B cell (primary cell): ENCODE results near the gene BICDL1. TPM values are rescaled to one million over a fixed set of nuclear protein-coding genes. Genes with fewer than 3 reads are reported as not detected.

ENCODE experiments used
- ATAC-seq: fragments of 200-7000 bp; cut with Tn5 transposase; one replicate; pipeline ENCODE4 v1.10.0; 2021; ENCODE audit warnings: low read depth, mild to moderate bottlenecking, moderate number of reproducible peaks, moderate library complexity
- CTCF ChIA-PET: fragments of 350-600 bp; sonication (Branson Sonifier 250); formaldehyde crosslinking; loops from one replicate; lab custom pipeline; 2021; ENCODE audit warnings: antibody characterized with exemption, inconsistent platforms; lab: Charles Lee
- POLR2A ChIA-PET: fragments of 350-600 bp; sonication (Branson Sonifier 250); formaldehyde crosslinking; loops from one replicate; lab custom pipeline; 2021; ENCODE audit warnings: antibody characterized with exemption; lab: Charles Lee
- DNase-seq: peaks from one replicate; pipeline ENCODE4 v3.0.0; 2013
- H2AFZ ChIP-seq: 2 replicates; pipeline ENCODE4 v1.6.1; 2012; ENCODE audit warnings: mild to moderate bottlenecking, low read depth, low read length; ENCODE audit not compliant: insufficient read depth, poor library complexity, severe bottlenecking
- H3K27ac ChIP-seq, 2 donors: 1 replicate in 1 of 2; 2 replicates in 1 of 2; pipeline ENCODE4 v1.5.1; 2012 to 2013; ENCODE audit warnings: low read length in 2 of 2, mild to moderate bottlenecking in 2 of 2, moderate library complexity in 1 of 2
- H3K27me3 ChIP-seq, 4 experiments: fragments of 200-600 bp in 1 of 4; sonication (generic) in 1 of 4; replicated peaks in 1 of 4; 1 replicate in 2 of 4; 2 replicates in 2 of 4; pipeline versions ENCODE4 v1.6.1 to v1.7.0; 2013 to 2016; ENCODE audit warnings: low read length in 3 of 4, mild to moderate bottlenecking in 2 of 4, mixed read lengths in 1 of 4, moderate library complexity in 1 of 4; ENCODE audit not compliant: insufficient read depth in 4 of 4, control insufficient read depth in 3 of 4; ENCODE audit errors: control extremely low read depth in 1 of 4
- H3K36me3 ChIP-seq, 2 experiments: replicated peaks in 1 of 2; 1 replicate in 1 of 2; 2 replicates in 1 of 2; pipeline versions ENCODE4 v1.6.1 to v1.7.1; 2013; ENCODE audit warnings: low read length in 1 of 2; ENCODE audit not compliant: insufficient read depth in 2 of 2, control insufficient read depth in 1 of 2; ENCODE audit errors: control extremely low read depth in 1 of 2, extremely low read depth in 1 of 2
- H3K4me1 ChIP-seq, 2 donors: fragments of 200-600 bp in 1 of 2; sonication (generic) in 1 of 2; 1 replicate in 1 of 2; 2 replicates in 1 of 2; pipeline versions ENCODE4 v1.5.1 to v1.6.1; 2013 to 2017; ENCODE audit warnings: low read length in 2 of 2; ENCODE audit not compliant: control insufficient read depth in 2 of 2, insufficient read depth in 2 of 2
- H3K4me2 ChIP-seq: replicated peaks from 2 replicates; pipeline ENCODE3; 2012; ENCODE audit warnings: mild to moderate bottlenecking, low read depth, low read length; ENCODE audit not compliant: poor library complexity, severe bottlenecking
- H3K4me3 ChIP-seq, 5 experiments: fragments of 200-600 bp in 1 of 5; sonication (generic) in 1 of 5; 1 replicate in 3 of 5; 2 replicates in 2 of 5; pipeline versions ENCODE4 v1.5.1 to v1.7.0; 2011 to 2016; ENCODE audit warnings: low read length in 4 of 5, mild to moderate bottlenecking in 4 of 5, low read depth in 2 of 5, control low read depth in 1 of 5, moderate library complexity in 1 of 5; ENCODE audit not compliant: insufficient read depth in 1 of 5; ENCODE audit errors: control extremely low read depth in 1 of 5, extremely low read depth in 1 of 5
- H3K79me2 ChIP-seq: fragments of 200-600 bp; sonication (generic); one replicate; pipeline ENCODE4 v1.6.0; 2016; ENCODE audit warnings: low read length; ENCODE audit not compliant: control insufficient read depth, insufficient read depth
- H3K9ac ChIP-seq: fragments of 200-600 bp; sonication (generic); 2 replicates; pipeline ENCODE4 v1.6.1; 2017; ENCODE audit warnings: mild to moderate bottlenecking, low read length, moderate library complexity
- H3K9me3 ChIP-seq, 3 donors: one replicate each; pipeline versions ENCODE4 v1.6.1 to v1.7.1; 2013; ENCODE audit warnings: low read length in 2 of 3; ENCODE audit not compliant: control insufficient read depth in 2 of 3, insufficient read depth in 1 of 3; ENCODE audit errors: control extremely low read depth in 1 of 3
- H4K20me1 ChIP-seq: 2 replicates; pipeline ENCODE4 v1.6.0; 2012; ENCODE audit warnings: mild to moderate bottlenecking, low read length; ENCODE audit not compliant: insufficient read depth, control insufficient read depth, poor library complexity, severe bottlenecking
- H3K27ac Mint-ChIP-seq: one replicate; pipeline ENCODE4 v1.8.0; 2021; ENCODE audit warnings: mixed read lengths
- H3K27me3 Mint-ChIP-seq: one replicate; pipeline ENCODE4 v1.8.0; 2021; ENCODE audit warnings: mixed read lengths
- H3K4me1 Mint-ChIP-seq: one replicate; pipeline ENCODE4 v1.8.0; 2021; ENCODE audit warnings: mixed read lengths
- H3K4me3 Mint-ChIP-seq: one replicate; pipeline ENCODE4 v1.8.0; 2021; ENCODE audit warnings: mixed read lengths
- H3K9me3 Mint-ChIP-seq: one replicate; pipeline ENCODE4 v1.8.0; 2022; ENCODE audit warnings: mixed read lengths; ENCODE audit not compliant: insufficient read depth
- EZH2 ChIP-seq: IDR thresholded peaks from 2 replicates; pipeline ENCODE4 v1.6.1; 2012; ENCODE audit warnings: borderline replicate concordance, low read depth, mild to moderate bottlenecking, moderate library complexity, low read length; ENCODE audit not compliant: insufficient read depth, poor library complexity, severe bottlenecking
- WGBS: methylation state at CpG from one replicate; pipeline ENCODE4 v1.1.5; 2013; ENCODE audit warnings: missing lambda C conversion rate; ENCODE audit not compliant: insufficient coverage; 5-methylcytosine and 5-hydroxymethylcytosine counted together
- intact Hi-C: fragments of 100-400 bp; cut with micrococcal nuclease; formaldehyde crosslinking; loops from one replicate; pipeline ENCODE4 v1.10.0; 2022
- polyA plus RNA-seq: library from polyadenylated mRNA; depleted of rRNA; stranded (reverse); fragments of >200 nt; gene quantifications from 2 replicates; pipeline ENCODE4 v1.2.3, GENCODE V29; 2012
- total RNA-seq, 2 donors: library from RNA; stranded (reverse); fragments of 120-200 nt in 1 of 2; gene quantifications; 1 replicate in 1 of 2; 2 replicates in 1 of 2; pipeline versions ENCODE4 v1.2.3 to v1.2.4, GENCODE V29; 2013 to 2022
- TF ChIP-seq, protein P1 (sequence below): fragments of 200-600 bp; IDR thresholded peaks from one replicate; pipeline ENCODE4 v1.8.0; 2022; ENCODE audit warnings: antibody characterized with exemption, mild to moderate bottlenecking

BICDL1 gene
- total and polyA plus RNA-seq, 2 donors (not counting 1 experiment from before 2014, with no cell fraction given), result 15.6 to 41.5 TPM

DNA sequence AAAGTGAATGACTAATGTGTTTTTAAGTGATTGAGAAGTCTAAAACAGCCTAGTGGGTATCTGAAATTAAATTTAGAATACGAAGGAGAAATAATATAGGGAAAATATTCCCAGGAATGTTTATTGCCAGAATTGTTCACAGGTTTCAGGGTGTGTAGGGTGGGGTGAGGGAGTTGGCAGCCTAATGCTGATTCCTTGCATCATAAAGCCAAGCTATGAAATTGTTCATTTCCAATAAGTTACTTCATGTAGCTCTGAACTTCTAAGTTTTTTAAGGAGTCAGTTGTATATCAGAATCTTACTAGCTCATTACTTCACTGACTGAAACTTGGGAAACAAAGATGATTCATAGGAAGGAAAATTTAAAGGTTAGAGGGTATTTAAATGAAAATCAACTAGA lies 71.2 kb downstream of the BICDL1 start:
- Mint-ChIP-seq H3K27ac (no peak overlapping the region), H3K27me3 (no peaks in the 10 kb centered on the region), H3K4me3 (no peak overlapping the region), H3K9me3 (no peaks in the 10 kb centered on the region), H3K4me1 (no peaks in the 10 kb centered on the region)
- POLR2A ChIA-PET, result no interaction called here
- H3K4me1 ChIP-seq, result no peaks in the 10 kb centered on the region
- H3K9ac ChIP-seq, result no peak overlapping the region
- TF ChIP-seq, protein P1, sequence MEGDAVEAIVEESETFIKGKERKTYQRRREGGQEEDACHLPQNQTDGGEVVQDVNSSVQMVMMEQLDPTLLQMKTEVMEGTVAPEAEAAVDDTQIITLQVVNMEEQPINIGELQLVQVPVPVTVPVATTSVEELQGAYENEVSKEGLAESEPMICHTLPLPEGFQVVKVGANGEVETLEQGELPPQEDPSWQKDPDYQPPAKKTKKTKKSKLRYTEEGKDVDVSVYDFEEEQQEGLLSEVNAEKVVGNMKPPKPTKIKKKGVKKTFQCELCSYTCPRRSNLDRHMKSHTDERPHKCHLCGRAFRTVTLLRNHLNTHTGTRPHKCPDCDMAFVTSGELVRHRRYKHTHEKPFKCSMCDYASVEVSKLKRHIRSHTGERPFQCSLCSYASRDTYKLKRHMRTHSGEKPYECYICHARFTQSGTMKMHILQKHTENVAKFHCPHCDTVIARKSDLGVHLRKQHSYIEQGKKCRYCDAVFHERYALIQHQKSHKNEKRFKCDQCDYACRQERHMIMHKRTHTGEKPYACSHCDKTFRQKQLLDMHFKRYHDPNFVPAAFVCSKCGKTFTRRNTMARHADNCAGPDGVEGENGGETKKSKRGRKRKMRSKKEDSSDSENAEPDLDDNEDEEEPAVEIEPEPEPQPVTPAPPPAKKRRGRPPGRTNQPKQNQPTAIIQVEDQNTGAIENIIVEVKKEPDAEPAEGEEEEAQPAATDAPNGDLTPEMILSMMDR, result no peak
- TF ChIP-seq EZH2, result no peak
- H3K4me2 ChIP-seq, result no peak overlapping the region
- no peaks in the 10 kb centered on the region for H3K27me3 ChIP-seq
- H4K20me1 ChIP-seq, result no peaks in the 10 kb centered on the region
- H3K9me3 ChIP-seq, result no peaks in the 10 kb centered on the region
- no peaks in the 10 kb centered on the region for H3K79me2 ChIP-seq
- H3K4me3 ChIP-seq, result no peak overlapping the region
- intact Hi-C loops, result no loop called here
- H3K36me3 ChIP-seq, result peaks cover 0 to 5% of the 10 kb centered on the region in 2 experiments
- H3K27ac ChIP-seq, result no peak overlapping the region
- no peak for ATAC-seq
- 100% methylated on average over 1 of the region's 1 CpG for WGBS
- CTCF ChIA-PET, result no interaction called here
- no peak overlapping the region for H2AFZ ChIP-seq
- DNase-seq, result no peak

- Histone ChIP-seq H3K4me1 (no peaks in the 10 kb centered on the region), H3K79me2 (no peaks in the 10 kb centered on the region), H3K9me3 (no peaks in the 10 kb centered on the region), H3K9ac (no peak overlapping the region), H3K4me3 (no peak overlapping the region), H2AFZ (no peak overlapping the region), H3K36me3 (peaks cover 0 to 5% of the 10 kb centered on the region in 2 experiments), H4K20me1 (no peaks in the 10 kb centered on the region), H3K4me2 (no peak overlapping the region), H3K27me3 (no peaks in the 10 kb centered on the region), H3K27ac (no peak overlapping the region)
- TF ChIP-seq, protein P1, result no peak
- no peaks in the 10 kb centered on the region for H3K27me3 Mint-ChIP-seq
- no peak overlapping the region for H3K4me3 Mint-ChIP-seq
- H3K4me1 Mint-ChIP-seq, result no peaks in the 10 kb centered on the region
- CTCF ChIA-PET, result no interaction called here
- intact Hi-C loops, result no loop called here
- POLR2A ChIA-PET, result no interaction called here
- H3K27ac Mint-ChIP-seq, result no peak overlapping the region
- H3K9me3 Mint-ChIP-seq, result no peaks in the 10 kb centered on the region
- DNase-seq, result no peak
- WGBS, result 98% methylated on average over 5 of the region's 5 CpGs
- ATAC-seq, result no peak
These were observed 71.7 kb downstream of the BICDL1 start for GRCh38 chr12:120060717-120061116.
